Liver (tissue), 9 donors: ENCODE results near the gene CYP2J2. TPM values are rescaled to one million over a fixed set of nuclear protein-coding genes. Genes with fewer than 3 reads are reported as not detected.

ENCODE experiments used
- DNase-seq: peaks from one replicate; pipeline ENCODE4 v3.0.0-alpha.2; 2017; ENCODE audit warnings: low spot score
- H3K27ac ChIP-seq, 2 donors: one replicate each; pipeline ENCODE4 v1.7.0; 2013; ENCODE audit warnings: inconsistent platforms in 2 of 2, low read length in 2 of 2, control low read depth in 1 of 2, low read depth in 1 of 2, mild to moderate bottlenecking in 1 of 2
- H3K27me3 ChIP-seq, 4 donors: one replicate each; pipeline versions ENCODE4 v1.6.1 to v1.7.0; 2013; ENCODE audit warnings: low read length in 3 of 4, inconsistent platforms in 1 of 4, mild to moderate bottlenecking in 1 of 4, moderate library complexity in 1 of 4; ENCODE audit not compliant: control insufficient read depth in 4 of 4, insufficient read depth in 4 of 4
- H3K36me3 ChIP-seq, 4 donors: one replicate each; pipeline versions ENCODE4 v1.6.1 to v1.7.0; 2013; ENCODE audit warnings: low read length in 3 of 4, mild to moderate bottlenecking in 3 of 4, low read depth in 1 of 4, moderate library complexity in 1 of 4; ENCODE audit not compliant: control insufficient read depth in 4 of 4, insufficient read depth in 3 of 4
- H3K4me1 ChIP-seq, 4 donors: one replicate each; pipeline versions ENCODE4 v1.6.1 to v1.7.0; 2013; ENCODE audit warnings: low read length in 3 of 4, mild to moderate bottlenecking in 3 of 4, moderate library complexity in 1 of 4; ENCODE audit not compliant: control insufficient read depth in 4 of 4, insufficient read depth in 4 of 4
- H3K4me3 ChIP-seq, 3 donors: one replicate each; pipeline versions ENCODE4 v1.6.1 to v1.7.0; 2013; ENCODE audit warnings: low read length in 3 of 3, control low read depth in 1 of 3, low read depth in 1 of 3, mild to moderate bottlenecking in 1 of 3
- H3K9ac ChIP-seq, 2 donors: one replicate each; pipeline ENCODE4 v1.7.0; 2013; ENCODE audit warnings: low read length in 2 of 2, mild to moderate bottlenecking in 2 of 2, moderate library complexity in 2 of 2, control low read depth in 1 of 2, low read depth in 1 of 2
- H3K9me3 ChIP-seq, 4 donors: one replicate each; pipeline versions ENCODE4 v1.6.1 to v1.7.0; 2013; ENCODE audit warnings: low read length in 3 of 4; ENCODE audit not compliant: control insufficient read depth in 4 of 4
- ATF3 ChIP-seq: IDR thresholded peaks from 2 replicates; pipeline ENCODE4 v1.6.1; 2016; ENCODE audit warnings: antibody characterized with exemption
- CTCF ChIP-seq: fragments of 150-350 bp; IDR thresholded peaks from 2 replicates; pipeline ENCODE4 v1.5.1; 2017; ENCODE audit warnings: improper control_type of control experiment, low read depth, low read length; ENCODE audit not compliant: missing input control
- EGR1 ChIP-seq, 2 donors: IDR thresholded peaks; 2 replicates each; pipeline ENCODE4 v1.6.1; 2016 to 2018; ENCODE audit warnings: antibody characterized with exemption in 2 of 2, low read depth in 2 of 2
- FOXA1 ChIP-seq: IDR thresholded peaks from 2 replicates; pipeline ENCODE4 v1.6.1; 2016; ENCODE audit warnings: antibody characterized with exemption
- FOXA2 ChIP-seq: IDR thresholded peaks from 2 replicates; pipeline ENCODE4 v1.6.1; 2016; ENCODE audit warnings: antibody characterized with exemption
- GABPA ChIP-seq, 2 donors: IDR thresholded peaks in 1 of 2; conservative IDR thresholded peaks in 1 of 2; 2 replicates each; pipeline ENCODE4 v1.6.1; 2016; ENCODE audit warnings: antibody characterized with exemption in 2 of 2, mild to moderate bottlenecking in 1 of 2, moderate library complexity in 1 of 2
- HNF4A ChIP-seq, 2 donors: conservative IDR thresholded peaks; 2 replicates each; pipeline ENCODE4 v1.6.1; 2016; ENCODE audit warnings: antibody characterized with exemption in 2 of 2, mild to moderate bottlenecking in 2 of 2
- JUND ChIP-seq, 2 donors: IDR thresholded peaks; 2 replicates each; pipeline ENCODE4 v1.6.1; 2016; ENCODE audit warnings: antibody characterized with exemption in 2 of 2
- MAX ChIP-seq: IDR thresholded peaks from 2 replicates; pipeline ENCODE4 v1.6.1; 2016; ENCODE audit warnings: antibody characterized with exemption
- NR2F2 ChIP-seq: IDR thresholded peaks from 2 replicates; pipeline ENCODE4 v1.6.1; 2016; ENCODE audit warnings: antibody characterized with exemption
- RAD21 ChIP-seq, 2 donors: IDR thresholded peaks; 2 replicates each; pipeline ENCODE4 v1.6.1; 2016; ENCODE audit warnings: antibody characterized with exemption in 2 of 2, mild to moderate bottlenecking in 2 of 2
- REST ChIP-seq: IDR thresholded peaks from 2 replicates; pipeline ENCODE4 v1.6.1; 2016; ENCODE audit warnings: antibody characterized with exemption, mild to moderate bottlenecking
- RXRA ChIP-seq, 2 donors: IDR thresholded peaks; 2 replicates each; pipeline ENCODE4 v1.6.1; 2017 to 2018; ENCODE audit warnings: antibody characterized with exemption in 2 of 2, mild to moderate bottlenecking in 1 of 2
- SP1 ChIP-seq: IDR thresholded peaks from 2 replicates; pipeline ENCODE4 v1.6.1; 2018; ENCODE audit warnings: antibody characterized with exemption, mild to moderate bottlenecking
- TAF1 ChIP-seq: conservative IDR thresholded peaks from 2 replicates; pipeline ENCODE4 v1.6.1; 2016; ENCODE audit warnings: antibody characterized with exemption, mild to moderate bottlenecking
- YY1 ChIP-seq: IDR thresholded peaks from 2 replicates; pipeline ENCODE4 v1.6.1; 2016; ENCODE audit warnings: antibody characterized with exemption, mild to moderate bottlenecking
- ZBTB33 ChIP-seq: IDR thresholded peaks from 2 replicates; pipeline ENCODE4 v1.6.1; 2016; ENCODE audit warnings: antibody characterized with exemption
- WGBS: extraction: QIAGEN DNeasy Blood & Tissue Kit; methylation state at CpG from one replicate; pipeline ENCODE4 v1.1.7; 2013; 5-methylcytosine and 5-hydroxymethylcytosine counted together
- polyA plus RNA-seq, 2 donors: library from polyadenylated mRNA; stranded (reverse) in 1 of 2; unstranded in 1 of 2; fragments of 200-250 nt in 1 of 2; fragments of >200 nt in 1 of 2; fragmentation: Nextera tagmentation in 1 of 2; extraction: Ambion mirVana in 1 of 2; gene quantifications; one replicate each; pipeline versions ENCODE4 v1.2.1 to v1.2.3, GENCODE V29; 2013 to 2015
- total RNA-seq, 2 donors: library from RNA; depleted of rRNA; stranded (reverse); fragments of >200 nt; gene quantifications; one replicate each; pipeline ENCODE4 v1.2.3, GENCODE V29; 2014
- donor health status: healthy.
- donor health status: healthy.
- donor health status: healthy.
- donor health status: healthy.
- donor health status: healthy.

The CYP2J2 gene
- total and polyA plus RNA-seq, 4 donors = 29.4 to 77.9 (median 58.9) TPM

- no peak overlapping the region for H3K9ac ChIP-seq
- H3K36me3 ChIP-seq = peaks cover 2 to 12% (median 8%) of the 10 kb centered on the region in 4 donors
- no peaks in the 10 kb centered on the region for H3K9me3 ChIP-seq
- no peak for DNase-seq
- H3K4me3 ChIP-seq = no peak overlapping the region
- H3K27ac ChIP-seq = no peak overlapping the region
- H3K4me1 ChIP-seq = peaks cover 3 to 15% (median 10%) of the 10 kb centered on the region in 4 donors
- H3K27me3 ChIP-seq = no peaks in the 10 kb centered on the region
- WGBS = 93% methylated on average over 2 of the region's 2 CpGs
- TF ChIP-seq ATF3 (no peak), RXRA (IDR thresholded peaks at IDR 0.05) (no peak), ZBTB33 (no peak), SP1 (no peak), HNF4A (conservative IDR thresholded peaks at IDR 0.05) (no peak), GABPA (IDR thresholded peaks at IDR 0.05 in 1 of 2, conservative IDR thresholded peaks at IDR 0.05 in 1 of 2) (no peak), REST (no peak), RAD21 (IDR thresholded peaks at IDR 0.05) (no peak), FOXA2 (no peak), EGR1 (IDR thresholded peaks at IDR 0.05; ENCODE audit: low read depth in 2 of 2) (no peak), JUND (IDR thresholded peaks at IDR 0.05) (no peak), NR2F2 (no peak), TAF1 (no peak), YY1 (no peak), MAX (no peak), FOXA1 (no peak)
Measured at GRCh38 chr1:59897165-59897564, 29.4 kb downstream of the CYP2J2 start.

- H3K27ac ChIP-seq = no peak overlapping the region
- H3K4me1 ChIP-seq = peaks cover 3 to 13% (median 8%) of the 10 kb centered on the region in 4 donors
- no peak overlapping the region for H3K4me3 ChIP-seq
- DNase-seq = no peak
- 81% methylated on average over 7 of the region's 7 CpGs for WGBS
- no peaks in the 10 kb centered on the region for H3K27me3 ChIP-seq
- H3K36me3 ChIP-seq = peaks cover 2 to 7% (median 3%) of the 10 kb centered on the region in 4 donors
- H3K9me3 ChIP-seq = no peaks in the 10 kb centered on the region
- no peak for TF ChIP-seq SP1
- no peak for TF ChIP-seq CTCF
- no peak for TF ChIP-seq YY1
- no peak for TF ChIP-seq RXRA (IDR thresholded peaks at IDR 0.05)
- TF ChIP-seq ZBTB33 = no peak
- TF ChIP-seq ATF3 = no peak
- TF ChIP-seq FOXA1 = no peak
- TF ChIP-seq HNF4A (conservative IDR thresholded peaks at IDR 0.05) = no peak
- no peak for TF ChIP-seq RAD21 (IDR thresholded peaks at IDR 0.05)
- no peak for TF ChIP-seq GABPA (IDR thresholded peaks at IDR 0.05 in 1 of 2, conservative IDR thresholded peaks at IDR 0.05 in 1 of 2)
- TF ChIP-seq TAF1 = no peak
- H3K9ac ChIP-seq = no peak overlapping the region
Measured at GRCh38 chr1:59892841-59893811, 33.4 kb downstream of the CYP2J2 start.
